ENCODE results near the gene TMEM139. TPM values are rescaled to one million over a fixed set of nuclear protein-coding genes. Genes with fewer than 3 reads are reported as not detected.

The TMEM139 gene
- total and polyA plus RNA-seq, 3 experiments from 2014 or later = 0.84 to 0.90 (median 0.87) TPM

- H3K4me1 Mint-ChIP-seq = peaks cover 12 to 14% (median 14%) of the 10 kb centered on the region in 3 donors
- no peaks in the 10 kb centered on the region for H3K9me3 ChIP-seq (ENCODE audit: low read length)
- CTCF ChIA-PET = interaction anchor here (2.1 kb wide), 1 partner anchor 24 kb away, joined by 7 read pairs; no protein-coding TSS in a partner anchor
- no peaks in the 10 kb centered on the region for H3K36me3 Mint-ChIP-seq
- H3K27me3 Mint-ChIP-seq = peaks cover 0 to 9% of the 10 kb centered on the region in 2 donors
- H3K9me3 Mint-ChIP-seq = no peaks in the 10 kb centered on the region
- no peaks in the 10 kb centered on the region for H3K27me3 ChIP-seq (ENCODE audit: insufficient read depth, low read length, poor library complexity, severe bottlenecking)
- no peak for DNase-seq
- H3K27ac ChIP-seq (ENCODE audit: low read depth, low read length) = no peak overlapping the region
- no peak overlapping the region for H3K4me3 Mint-ChIP-seq
- POLR2A ChIA-PET = no interaction called here
- no peaks in the 10 kb centered on the region for H3K4me1 ChIP-seq (ENCODE audit: insufficient read depth, low read length)
- H3K36me3 ChIP-seq (ENCODE audit: insufficient read depth, low read length) = no peaks in the 10 kb centered on the region
- peak overlapping the region in 1 of 8 donors; percentile 43 for H3K27ac Mint-ChIP-seq
- no peak overlapping the region for H3K4me3 ChIP-seq (ENCODE audit: low read length)
These were observed 38.9 kb downstream of the TMEM139 start for GRCh38 chr7:143323653-143324052.

DNA sequence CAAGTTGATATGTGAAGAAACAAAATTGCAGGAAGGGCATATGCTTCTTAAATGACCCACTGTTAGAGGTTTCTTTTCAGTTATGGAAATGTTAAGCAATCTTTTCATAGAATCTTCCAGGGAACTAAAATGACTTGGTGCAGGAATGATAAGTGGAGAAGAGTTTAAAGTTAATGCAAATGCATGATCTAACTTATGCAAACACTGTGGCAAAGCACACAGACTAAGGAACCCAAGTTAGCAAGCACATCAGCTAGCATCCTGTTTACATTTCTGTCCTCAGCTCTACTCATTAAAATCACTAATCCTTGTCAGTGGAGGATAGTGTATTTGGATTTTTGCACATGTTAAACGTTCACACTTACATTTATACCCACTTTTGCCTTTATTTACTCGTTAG lies 40.5 kb downstream of the TMEM139 start:
- DNase-seq = no peak
- Mint-ChIP-seq H3K9me3 (no peaks in the 10 kb centered on the region), H3K27ac (peak overlapping the region in 4 of 8 donors; percentile 21 to 66 (median 48)), H3K4me3 (peak overlapping the region in 1 of 7 donors; percentile 19), H3K4me1 (peaks cover 12 to 14% (median 14%) of the 10 kb centered on the region in 3 donors), H3K27me3 (peaks cover 0 to 5% of the 10 kb centered on the region in 2 donors), H3K36me3 (no peaks in the 10 kb centered on the region)
- no peaks in the 10 kb centered on the region for H3K9me3 ChIP-seq (ENCODE audit: low read length)
- H3K4me3 ChIP-seq (ENCODE audit: low read length) = no peak overlapping the region
- no peaks in the 10 kb centered on the region for H3K27me3 ChIP-seq (ENCODE audit: insufficient read depth, low read length, poor library complexity, severe bottlenecking)
- H3K27ac ChIP-seq (ENCODE audit: low read depth, low read length) = no peak overlapping the region
- CTCF ChIA-PET = interaction anchor here (1.1 to 2.1 kb wide), 2 partner anchors 25 to 45 kb away, joined by 3 to 7 read pairs; no protein-coding TSS in a partner anchor
- no peaks in the 10 kb centered on the region for H3K4me1 ChIP-seq (ENCODE audit: insufficient read depth, low read length)
- H3K36me3 ChIP-seq (ENCODE audit: insufficient read depth, low read length) = no peaks in the 10 kb centered on the region
- POLR2A ChIA-PET = no interaction called here

GRCh38 chr7:143327903-143328302 lies 43.1 kb downstream of the TMEM139 start:
- H3K27ac Mint-ChIP-seq = no peak overlapping the region
- H3K27me3 Mint-ChIP-seq = peaks cover 1 to 5% of the 10 kb centered on the region in 2 donors
- Histone ChIP-seq H3K27ac (ENCODE audit: low read depth, low read length) (no peak overlapping the region), H3K4me1 (ENCODE audit: insufficient read depth, low read length) (no peaks in the 10 kb centered on the region), H3K4me3 (ENCODE audit: low read length) (no peak overlapping the region), H3K27me3 (ENCODE audit: insufficient read depth, low read length, poor library complexity, severe bottlenecking) (peaks cover 3% of the 10 kb centered on the region), H3K9me3 (ENCODE audit: low read length) (no peaks in the 10 kb centered on the region), H3K36me3 (ENCODE audit: insufficient read depth, low read length) (no peaks in the 10 kb centered on the region)
- peaks cover 12 to 14% (median 14%) of the 10 kb centered on the region in 3 donors for H3K4me1 Mint-ChIP-seq
- no peaks in the 10 kb centered on the region for H3K9me3 Mint-ChIP-seq
- ChIA-PET POLR2A (no interaction called here), CTCF (interaction anchor here (1.4 to 1.6 kb wide), 2 partner anchors 28 to 87 kb away, joined by 3 to 9 read pairs; no protein-coding TSS in a partner anchor)
- no peaks in the 10 kb centered on the region for H3K36me3 Mint-ChIP-seq
- H3K4me3 Mint-ChIP-seq = no peak overlapping the region
- DNase-seq = no peak

GRCh38 chr7:143329471-143330170 lies 44.9 kb downstream of the TMEM139 start:
- Mint-ChIP-seq H3K4me1 (peaks cover 12 to 13% (median 12%) of the 10 kb centered on the region in 3 donors), H3K27me3 (peaks cover 3 to 11% of the 10 kb centered on the region in 2 donors), H3K9me3 (no peaks in the 10 kb centered on the region), H3K4me3 (no peak overlapping the region), H3K36me3 (no peaks in the 10 kb centered on the region), H3K27ac (peak overlapping the region in 2 of 8 donors; percentile 1 to 28)
- H3K27me3 ChIP-seq (ENCODE audit: insufficient read depth, low read length, poor library complexity, severe bottlenecking) = peaks cover 3% of the 10 kb centered on the region
- H3K9me3 ChIP-seq (ENCODE audit: low read length) = no peaks in the 10 kb centered on the region
- H3K27ac ChIP-seq (ENCODE audit: low read depth, low read length) = no peak overlapping the region
- POLR2A ChIA-PET = no interaction called here
- CTCF ChIA-PET = interaction anchor here (1.4 to 1.6 kb wide), 3 partner anchors 19 to 89 kb away, joined by 3 read pairs; no protein-coding TSS in a partner anchor
- H3K36me3 ChIP-seq (ENCODE audit: insufficient read depth, low read length) = no peaks in the 10 kb centered on the region
- H3K4me3 ChIP-seq (ENCODE audit: low read length) = no peak overlapping the region
- DNase-seq = no peak
- no peaks in the 10 kb centered on the region for H3K4me1 ChIP-seq (ENCODE audit: insufficient read depth, low read length)

- Mint-ChIP-seq H3K36me3 (no peaks in the 10 kb centered on the region), H3K9me3 (no peaks in the 10 kb centered on the region), H3K27me3 (peaks cover 3 to 22% of the 10 kb centered on the region in 2 donors), H3K27ac (no peak overlapping the region), H3K4me3 (no peak overlapping the region), H3K4me1 (no peaks in the 10 kb centered on the region)
- ChIA-PET POLR2A (no interaction called here), CTCF (interaction anchor here (1.2 to 1.6 kb wide), 3 partner anchors 20 to 91 kb away, joined by 3 to 4 read pairs (median 4); no protein-coding TSS in a partner anchor)
- no peaks in the 10 kb centered on the region for H3K9me3 ChIP-seq (ENCODE audit: low read length)
- no peaks in the 10 kb centered on the region for H3K4me1 ChIP-seq (ENCODE audit: insufficient read depth, low read length)
- no peak overlapping the region for H3K27ac ChIP-seq (ENCODE audit: low read depth, low read length)
- H3K27me3 ChIP-seq (ENCODE audit: insufficient read depth, low read length, poor library complexity, severe bottlenecking) = peaks cover 3% of the 10 kb centered on the region
- H3K4me3 ChIP-seq (ENCODE audit: low read length) = no peak overlapping the region
- H3K36me3 ChIP-seq (ENCODE audit: insufficient read depth, low read length) = no peaks in the 10 kb centered on the region
- DNase-seq = no peak
These were observed 46.5 kb downstream of the TMEM139 start for GRCh38 chr7:143331179-143331801.

DNA sequence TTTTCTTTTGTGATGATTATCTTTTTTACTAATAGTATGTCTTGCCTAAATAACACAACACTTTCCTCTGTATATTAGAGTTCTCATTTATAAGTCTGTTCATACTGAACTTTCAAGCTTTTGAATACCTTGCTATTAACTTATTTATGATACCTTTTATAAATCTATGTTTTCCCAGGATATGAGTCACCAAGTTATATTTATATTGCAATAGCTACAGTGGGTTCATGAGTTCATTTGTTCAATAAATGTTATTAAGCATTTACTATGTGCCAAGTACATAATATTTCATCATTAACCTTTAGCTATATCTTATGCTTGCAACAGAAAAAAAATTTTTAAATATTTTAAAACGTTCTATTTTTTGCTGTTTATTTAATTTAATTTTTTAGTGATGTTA lies 49.5 kb downstream of the TMEM139 start:
- Mint-ChIP-seq H3K36me3 (no peaks in the 10 kb centered on the region), H3K27ac (no peak overlapping the region), H3K4me1 (peaks cover 0 to 2% (median 0%) of the 10 kb centered on the region in 3 donors), H3K4me3 (no peak overlapping the region), H3K27me3 (peaks cover 11 to 36% of the 10 kb centered on the region in 2 donors), H3K9me3 (no peaks in the 10 kb centered on the region)
- CTCF ChIA-PET = interaction anchor here (1.4 to 2.5 kb wide), 2 partner anchors 11 to 17 kb away, joined by 5 to 13 read pairs; no protein-coding TSS in a partner anchor
- Histone ChIP-seq H3K9me3 (ENCODE audit: low read length) (no peaks in the 10 kb centered on the region), H3K27me3 (ENCODE audit: insufficient read depth, low read length, poor library complexity, severe bottlenecking) (peaks cover 8% of the 10 kb centered on the region), H3K4me3 (ENCODE audit: low read length) (no peak overlapping the region), H3K4me1 (ENCODE audit: insufficient read depth, low read length) (no peaks in the 10 kb centered on the region), H3K27ac (ENCODE audit: low read depth, low read length) (no peak overlapping the region), H3K36me3 (ENCODE audit: insufficient read depth, low read length) (no peaks in the 10 kb centered on the region)
- DNase-seq = no peak
- POLR2A ChIA-PET = no interaction called here

- Histone ChIP-seq H3K4me1 (ENCODE audit: insufficient read depth, low read length) (no peaks in the 10 kb centered on the region), H3K4me3 (ENCODE audit: low read length) (no peak overlapping the region), H3K9me3 (ENCODE audit: low read length) (no peaks in the 10 kb centered on the region), H3K27ac (ENCODE audit: low read depth, low read length) (no peak overlapping the region), H3K27me3 (ENCODE audit: insufficient read depth, low read length, poor library complexity, severe bottlenecking) (peaks cover 13% of the 10 kb centered on the region), H3K36me3 (ENCODE audit: insufficient read depth, low read length) (no peaks in the 10 kb centered on the region)
- Mint-ChIP-seq H3K27me3 (peaks cover 18 to 46% of the 10 kb centered on the region in 2 donors), H3K36me3 (no peaks in the 10 kb centered on the region), H3K27ac (no peak overlapping the region), H3K9me3 (no peaks in the 10 kb centered on the region), H3K4me1 (peaks cover 0 to 2% (median 0%) of the 10 kb centered on the region in 3 donors), H3K4me3 (no peak overlapping the region)
- ChIA-PET CTCF (interaction anchor here (0.7 to 3.0 kb wide), 7 partner anchors 8 to 779 kb away, joined by 3 to 11 read pairs (median 4); no protein-coding TSS in a partner anchor), POLR2A (no interaction called here)
- no peak for DNase-seq
These were observed 52.5 kb downstream of the TMEM139 start for GRCh38 chr7:143337216-143337615.
